Loucy (cell line): ENCODE measurements around the gene PKHD1.

Experiments used
- H2AFZ ChIP-seq: fragments of 200-600 bp; sonication (generic); 2 replicates; pipeline ENCODE4 v1.6.0; 2016; ENCODE audit warnings: antibody characterized with exemption, mild to moderate bottlenecking, low read length, moderate library complexity
- H3F3A ChIP-seq: fragments of 200-600 bp; 2 replicates; pipeline ENCODE4 v1.6.0; 2016; ENCODE audit warnings: antibody characterized with exemption, low read depth, mild to moderate bottlenecking
- H3K27me3 ChIP-seq: fragments of 200-600 bp; sonication (generic); 2 replicates; pipeline ENCODE4 v1.6.1; 2014; ENCODE audit warnings: low read length, mild to moderate bottlenecking; ENCODE audit not compliant: insufficient read depth, poor library complexity, severe bottlenecking
- H3K36me3 ChIP-seq: fragments of 200-600 bp; sonication (generic); 2 replicates; pipeline ENCODE4 v1.6.1; 2016; ENCODE audit warnings: low read length; ENCODE audit not compliant: insufficient read depth
- H3K4me1 ChIP-seq: fragments of 200-600 bp; sonication (generic); 2 replicates; pipeline ENCODE4 v1.5.1; 2014; ENCODE audit warnings: low read length, mild to moderate bottlenecking; ENCODE audit not compliant: insufficient read depth, poor library complexity, severe bottlenecking
- H3K4me2 ChIP-seq: fragments of 200-600 bp; sonication (generic); 2 replicates; pipeline ENCODE4 v1.6.0; 2014; ENCODE audit warnings: antibody characterized with exemption, low read length, low read depth, mild to moderate bottlenecking; ENCODE audit not compliant: poor library complexity, severe bottlenecking
- H3K4me3 ChIP-seq: fragments of 200-600 bp; sonication (generic); 2 replicates; pipeline ENCODE4 v1.5.1; 2014; ENCODE audit warnings: low read length, mild to moderate bottlenecking, mixed read lengths; ENCODE audit not compliant: poor library complexity, severe bottlenecking
- H3K79me2 ChIP-seq: fragments of 200-600 bp; sonication (generic); 2 replicates; pipeline ENCODE4 v1.6.1; 2014; ENCODE audit warnings: low read length; ENCODE audit not compliant: insufficient read depth
- H3K9ac ChIP-seq: fragments of 200-600 bp; sonication (generic); 2 replicates; pipeline ENCODE4 v1.6.0; 2014; ENCODE audit warnings: mild to moderate bottlenecking, low read depth, low read length, moderate library complexity; ENCODE audit not compliant: poor library complexity, severe bottlenecking
- H3K9me2 ChIP-seq: fragments of 200-600 bp; sonication (generic); replicated peaks from 2 replicates; pipeline ENCODE4 v1.6.1; 2016; ENCODE audit warnings: low read depth, low read length, mixed read lengths
- H3K9me3 ChIP-seq: fragments of 200-600 bp; sonication (generic); 2 replicates; pipeline ENCODE4 v1.6.1; 2014; ENCODE audit warnings: mild to moderate bottlenecking, antibody characterized with exemption, low read length, low read depth; ENCODE audit not compliant: insufficient read depth
- H4K20me1 ChIP-seq: fragments of 200-600 bp; sonication (generic); 2 replicates; pipeline ENCODE4 v1.6.0; 2014; ENCODE audit warnings: antibody characterized with exemption, low read length, mild to moderate bottlenecking; ENCODE audit not compliant: insufficient read depth, poor library complexity, severe bottlenecking
- CTCF ChIP-seq: fragments of 200-600 bp; sonication (generic); conservative IDR thresholded peaks from 2 replicates; pipeline ENCODE4 v1.5.1; 2014; ENCODE audit warnings: mild to moderate bottlenecking, antibody characterized with exemption, low read length
- EZH2phosphoT487 ChIP-seq: fragments of 200-600 bp; IDR thresholded peaks from 2 replicates; pipeline ENCODE4 v1.6.1; 2018; ENCODE audit warnings: antibody characterized with exemption, mild to moderate bottlenecking, moderate library complexity, borderline replicate concordance

The PKHD1 gene

GRCh38 chr6:51569594-51569993 is 517.8 kb downstream of the PKHD1 start:
- Histone ChIP-seq H3K36me3 (no peaks in the 10 kb centered on the region), H3K4me1 (no peaks in the 10 kb centered on the region), H3F3A (no peaks in the 10 kb centered on the region), H3K9me3 (no peaks in the 10 kb centered on the region), H3K79me2 (no peaks in the 10 kb centered on the region), H3K4me2 (no peak overlapping the region), H2AFZ (no peak overlapping the region), H3K4me3 (no peak overlapping the region), H3K27me3 (no peaks in the 10 kb centered on the region), H3K9me2 (no peaks in the 10 kb centered on the region), H3K9ac (no peak overlapping the region), H4K20me1 (no peaks in the 10 kb centered on the region)
- TF ChIP-seq CTCF (no peak), EZH2phosphoT487 (no peak)

- H3K4me1 ChIP-seq, result no peaks in the 10 kb centered on the region
- H3K9ac ChIP-seq, result no peak overlapping the region
- H3K9me2 ChIP-seq, result no peaks in the 10 kb centered on the region
- no peak overlapping the region for H3K4me3 ChIP-seq
- H3F3A ChIP-seq, result no peaks in the 10 kb centered on the region
- H2AFZ ChIP-seq, result no peak overlapping the region
- no peak overlapping the region for H3K4me2 ChIP-seq
- H3K36me3 ChIP-seq, result no peaks in the 10 kb centered on the region
- no peaks in the 10 kb centered on the region for H3K79me2 ChIP-seq
- no peak for TF ChIP-seq EZH2phosphoT487
- no peak for TF ChIP-seq CTCF
- H3K27me3 ChIP-seq, result no peaks in the 10 kb centered on the region
- no peaks in the 10 kb centered on the region for H3K9me3 ChIP-seq
- no peaks in the 10 kb centered on the region for H4K20me1 ChIP-seq
Measured at GRCh38 chr6:51568771-51569170, 518.6 kb downstream of the PKHD1 start.

GRCh38 chr6:51565472-51565871 is 521.9 kb downstream of the PKHD1 start:
- TF ChIP-seq CTCF (no peak), EZH2phosphoT487 (no peak)
- Histone ChIP-seq H3K9me3 (no peaks in the 10 kb centered on the region), H3K9me2 (no peaks in the 10 kb centered on the region), H3K4me1 (no peaks in the 10 kb centered on the region), H3K4me2 (no peak overlapping the region), H3F3A (no peaks in the 10 kb centered on the region), H4K20me1 (no peaks in the 10 kb centered on the region), H2AFZ (no peak overlapping the region), H3K27me3 (no peaks in the 10 kb centered on the region), H3K9ac (no peak overlapping the region), H3K36me3 (no peaks in the 10 kb centered on the region), H3K79me2 (no peaks in the 10 kb centered on the region), H3K4me3 (no peak overlapping the region)
